Left lung (tissue), 10 donors: ENCODE data around the gene APOA5. TPM values are rescaled to one million over a fixed set of nuclear protein-coding genes. Genes with fewer than 3 reads are reported as not detected.

Experiments
- ATAC-seq: fragments of 200-7000 bp; cut with Tn5 transposase; one replicate; pipeline ENCODE4 v1.9.1; 2020; ENCODE audit warnings: moderate library complexity
- DNase-seq, 4 donors: peaks; one replicate each; pipeline ENCODE4 v3.0.0-alpha.2; 2013 to 2020
- H3K27ac ChIP-seq, 2 donors: fragments of 200-600 bp; sonication (generic) in 1 of 2; one replicate each; pipeline versions ENCODE4 v1.5.0 to v1.8.0; 2020 to 2021
- H3K27me3 ChIP-seq, 2 donors: fragments of 200-600 bp; sonication (generic) in 1 of 2; one replicate each; pipeline versions ENCODE4 v1.5.0 to v1.8.0; 2020 to 2021
- H3K36me3 ChIP-seq, 2 donors: fragments of 200-600 bp; sonication (generic) in 1 of 2; one replicate each; pipeline versions ENCODE4 v1.5.0 to v1.8.0; 2020 to 2021
- H3K4me1 ChIP-seq, 2 donors: fragments of 200-600 bp; one replicate each; pipeline ENCODE4 v1.8.0; 2021
- H3K4me3 ChIP-seq, 2 donors: fragments of 200-600 bp; sonication (generic) in 1 of 2; one replicate each; pipeline versions ENCODE4 v1.5.0 to v1.8.0; 2020 to 2021; ENCODE audit warnings: mild to moderate bottlenecking in 1 of 2
- H3K9me3 ChIP-seq, 2 donors: fragments of 200-600 bp; sonication (generic) in 1 of 2; one replicate each; pipeline versions ENCODE4 v1.5.0 to v1.8.0; 2020 to 2021
- intact Hi-C, 2 donors: fragments of 100-400 bp; cut with DNase I; formaldehyde crosslinking; loops; one replicate each; pipeline versions ENCODE4 v1.11.2 to v1.14.2; 2022
- polyA plus RNA-seq, 6 donors: library from polyadenylated mRNA; unstranded; fragments of 120-200 nt; gene quantifications; one replicate each; pipeline ENCODE4 v1.2.1, GENCODE V29; 2013; ENCODE audit not compliant: insufficient read length in 6 of 6
- total RNA-seq, 2 donors: library from RNA; stranded (reverse); fragmentation: NEBNext Ultra II Directional; extraction: Animal tissue kit (Norgen Biotek cat#: 25700); gene quantifications; one replicate each; pipeline ENCODE4 v1.2.1, GENCODE V29; 2021
- TF ChIP-seq, protein P1 (sequence below), 2 donors: fragments of 200-600 bp; sonication (generic) in 1 of 2; IDR thresholded peaks; one replicate each; pipeline versions ENCODE4 v1.5.0 to v1.8.0; 2021; ENCODE audit warnings: antibody characterized with exemption in 2 of 2
- donor health status: DM: no; HTN: yes; CAD: no.
- donor health status: DM: no; HTN: no; CAD: no.

The APOA5 gene
- total and polyA plus RNA-seq, 8 donors, result 0.07 to 0.10 TPM; not detected in 6

DNA sequence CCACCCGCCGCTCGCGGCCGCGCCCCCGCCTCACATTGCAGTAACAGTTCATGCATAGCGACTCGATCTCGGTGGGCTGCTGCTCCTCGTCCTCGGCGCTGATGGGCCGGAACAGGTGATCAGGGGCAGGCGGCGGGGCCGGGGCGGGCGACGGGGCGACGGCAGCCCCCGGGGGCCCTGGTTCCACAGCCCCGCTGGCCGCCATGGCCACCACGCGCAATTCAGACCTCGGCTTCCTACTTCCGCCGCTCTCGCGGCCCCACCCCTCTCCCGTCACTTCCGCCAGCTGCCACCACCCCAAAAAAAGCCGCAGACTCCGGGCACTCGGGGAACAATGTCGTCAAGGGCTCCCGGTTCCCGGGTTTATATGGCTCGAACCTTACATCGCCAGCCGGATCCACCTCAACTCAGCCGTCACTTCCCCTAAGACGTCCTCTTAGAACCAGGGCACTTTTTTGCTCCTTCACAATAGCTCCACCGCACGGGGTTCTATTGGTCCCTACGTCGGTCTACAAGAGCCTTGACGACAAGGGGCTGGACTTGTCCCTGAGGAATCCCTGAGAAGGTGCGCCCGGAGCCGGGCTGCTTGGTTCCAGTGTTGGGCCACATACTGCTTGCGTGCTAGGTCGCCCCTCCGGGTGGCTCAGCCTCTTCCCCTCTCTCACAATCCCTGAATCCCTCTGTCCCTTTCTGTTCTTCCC lies 3.7 kb downstream of the APOA5 start, which contains the start of gene ZPR1:
ZPR1 (minus strand) TSS at position 238 of the 701 bp plus-strand sequence; CDS start at position 205, 33 bp downstream.
- intact Hi-C loops, result no loop called here
- H3K27me3 ChIP-seq, result no peaks in the 10 kb centered on the region
- H3K9me3 ChIP-seq, result no peaks in the 10 kb centered on the region
- ATAC-seq, result peak; percentile 92
- peak within 1 kb of the TSS; percentile 82 to 85 for H3K27ac ChIP-seq
- peaks cover 13 to 30% of the 10 kb centered on the region in 2 donors for H3K4me1 ChIP-seq
- H3K36me3 ChIP-seq, result peaks cover 0 to 36% of the 10 kb centered on the region in 2 donors
- peak within 1 kb of the TSS; percentile 71 to 100 for H3K4me3 ChIP-seq
- DNase-seq, result peak; percentile 80 to 97 (median 88)
- TF ChIP-seq, protein P1, sequence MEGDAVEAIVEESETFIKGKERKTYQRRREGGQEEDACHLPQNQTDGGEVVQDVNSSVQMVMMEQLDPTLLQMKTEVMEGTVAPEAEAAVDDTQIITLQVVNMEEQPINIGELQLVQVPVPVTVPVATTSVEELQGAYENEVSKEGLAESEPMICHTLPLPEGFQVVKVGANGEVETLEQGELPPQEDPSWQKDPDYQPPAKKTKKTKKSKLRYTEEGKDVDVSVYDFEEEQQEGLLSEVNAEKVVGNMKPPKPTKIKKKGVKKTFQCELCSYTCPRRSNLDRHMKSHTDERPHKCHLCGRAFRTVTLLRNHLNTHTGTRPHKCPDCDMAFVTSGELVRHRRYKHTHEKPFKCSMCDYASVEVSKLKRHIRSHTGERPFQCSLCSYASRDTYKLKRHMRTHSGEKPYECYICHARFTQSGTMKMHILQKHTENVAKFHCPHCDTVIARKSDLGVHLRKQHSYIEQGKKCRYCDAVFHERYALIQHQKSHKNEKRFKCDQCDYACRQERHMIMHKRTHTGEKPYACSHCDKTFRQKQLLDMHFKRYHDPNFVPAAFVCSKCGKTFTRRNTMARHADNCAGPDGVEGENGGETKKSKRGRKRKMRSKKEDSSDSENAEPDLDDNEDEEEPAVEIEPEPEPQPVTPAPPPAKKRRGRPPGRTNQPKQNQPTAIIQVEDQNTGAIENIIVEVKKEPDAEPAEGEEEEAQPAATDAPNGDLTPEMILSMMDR (IDR thresholded peaks at IDR 0.05), result peak in 1 of 2 donors; percentile 23

DNA sequence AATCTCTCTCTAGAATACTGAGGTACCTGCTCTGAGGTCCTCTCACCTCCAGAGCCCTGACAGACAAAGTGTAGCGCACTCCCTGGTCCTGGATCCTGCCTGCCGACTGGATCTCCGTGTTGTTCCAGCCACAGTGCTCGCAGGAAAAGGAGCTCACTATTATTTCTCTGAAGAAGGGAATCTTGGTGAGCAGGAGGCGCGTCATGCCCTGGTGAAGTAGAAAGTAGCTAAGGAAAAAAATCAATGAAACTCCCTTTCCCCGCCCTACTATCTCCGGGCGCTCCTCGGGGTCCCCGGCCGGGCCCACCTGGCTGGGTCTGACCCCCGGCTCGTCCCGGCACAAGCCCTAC lies 4.3 kb downstream of the APOA5 start:
- peak overlapping the region; percentile 82 to 85 for H3K27ac ChIP-seq

DNA sequence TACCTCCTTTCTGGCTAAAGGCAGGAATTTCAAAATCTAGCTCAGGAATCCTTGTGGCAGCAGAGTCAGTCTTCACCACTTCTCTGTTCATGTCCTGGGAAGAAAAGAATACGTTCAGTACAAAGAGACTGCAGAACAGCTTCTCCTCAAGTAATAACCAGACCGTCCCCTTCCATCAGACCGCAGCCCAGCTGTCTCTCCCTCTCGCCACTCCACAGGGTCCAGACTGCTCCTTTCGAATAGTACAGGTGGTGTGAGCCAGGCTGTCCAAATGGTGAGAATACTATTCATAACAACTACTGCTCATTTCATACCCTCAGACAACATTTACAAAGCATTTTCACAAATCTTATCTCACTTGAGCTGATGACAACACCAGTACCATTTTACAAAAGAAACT lies 4.7 kb downstream of the APOA5 start:
- Histone ChIP-seq H3K36me3 (peaks cover 0 to 46% of the 10 kb centered on the region in 2 donors), H3K9me3 (no peaks in the 10 kb centered on the region), H3K27ac (no peak overlapping the region), H3K4me3 (peak overlapping the region; percentile 71 to 100), H3K4me1 (peaks cover 13 to 30% of the 10 kb centered on the region in 2 donors), H3K27me3 (no peaks in the 10 kb centered on the region)
- TF ChIP-seq, protein P1 (IDR thresholded peaks at IDR 0.05), result no peak
- intact Hi-C loops, result no loop called here
- DNase-seq (no peak), ATAC-seq (no peak)

More for the DNA sequence above, 4.3 kb downstream of the APOA5 start:
- ATAC-seq (no peak), DNase-seq (no peak)
- Histone ChIP-seq H3K4me3 (peak overlapping the region; percentile 71 to 100), H3K9me3 (no peaks in the 10 kb centered on the region), H3K27me3 (no peaks in the 10 kb centered on the region), H3K4me1 (peaks cover 13 to 30% of the 10 kb centered on the region in 2 donors), H3K36me3 (peaks cover 0 to 41% of the 10 kb centered on the region in 2 donors)
- TF ChIP-seq, protein P1 (IDR thresholded peaks at IDR 0.05), result no peak
- intact Hi-C loops, result no loop called here

DNA sequence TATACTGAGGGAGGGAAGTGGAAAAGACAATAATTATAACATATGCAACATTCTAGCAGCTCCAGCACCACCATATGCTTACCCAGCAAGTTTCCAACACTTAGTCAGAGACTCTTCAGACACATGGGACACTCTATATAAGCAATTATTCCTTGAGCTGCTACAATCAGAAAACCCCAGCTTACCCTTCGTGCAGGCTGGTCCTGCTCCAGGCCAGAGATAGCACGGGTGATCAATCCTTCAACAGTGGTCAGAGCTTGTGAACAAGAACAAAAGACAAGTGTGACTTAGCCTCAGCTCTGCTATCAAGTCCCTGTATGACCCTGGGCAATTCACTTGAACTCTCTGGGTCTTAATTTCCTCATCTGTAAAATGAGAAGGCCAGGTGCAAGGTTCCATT lies 5.4 kb downstream of the APOA5 start:
- ATAC-seq, result no peak
- intact Hi-C loops, result no loop called here

DNA sequence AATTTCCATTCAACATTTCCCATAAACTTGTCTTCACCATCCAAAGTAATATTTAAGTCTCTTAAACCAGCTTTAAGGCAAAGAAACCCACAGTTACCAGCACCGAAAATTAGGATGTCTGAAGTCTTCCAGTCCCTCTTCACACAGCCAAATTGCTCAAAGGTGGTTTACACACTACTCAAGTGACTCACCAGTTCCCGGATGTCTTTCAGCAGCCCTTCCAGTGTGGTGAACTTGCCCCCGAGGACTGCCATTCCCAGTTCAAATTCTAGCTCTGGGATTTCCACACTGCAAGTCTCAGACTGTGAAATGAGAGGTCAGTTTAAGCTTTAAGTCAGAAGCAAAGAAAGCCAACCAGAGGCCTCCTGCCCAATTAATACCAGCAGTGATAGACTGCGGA lies 9.0 kb downstream of the APOA5 start:
- no peaks in the 10 kb centered on the region for H3K27me3 ChIP-seq
- TF ChIP-seq, protein P1 (IDR thresholded peaks at IDR 0.05), result no peak
- DNase-seq (no peak), ATAC-seq (no peak)
- peaks cover 7 to 18% of the 10 kb centered on the region in 2 donors for H3K4me1 ChIP-seq
- no peak overlapping the region for H3K27ac ChIP-seq
- H3K36me3 ChIP-seq, result peaks cover 0 to 88% of the 10 kb centered on the region in 2 donors
- no peak overlapping the region for H3K4me3 ChIP-seq
- H3K9me3 ChIP-seq, result no peaks in the 10 kb centered on the region
- intact Hi-C loops, result no loop called here

More for the DNA sequence above, 5.4 kb downstream of the APOA5 start:
- peaks cover 0 to 52% of the 10 kb centered on the region in 2 donors for H3K36me3 ChIP-seq
- no peaks in the 10 kb centered on the region for H3K9me3 ChIP-seq
- TF ChIP-seq, protein P1 (IDR thresholded peaks at IDR 0.05), result no peak
- H3K4me3 ChIP-seq, result peak overlapping the region in 1 of 2 donors; percentile 71
- H3K4me1 ChIP-seq, result peaks cover 10 to 24% of the 10 kb centered on the region in 2 donors
- H3K27me3 ChIP-seq, result no peaks in the 10 kb centered on the region
- DNase-seq, result no peak
- H3K27ac ChIP-seq, result no peak overlapping the region
